ENCODE data around the gene TM2D3. TPM values are rescaled to one million over a fixed set of nuclear protein-coding genes. Genes with fewer than 3 reads are reported as not detected.

Gene TM2D3
- total RNA-seq, 1 experiment from 2014 or later = 34.9 TPM

GRCh38 chr15:101612676-101613075, 39.5 kb downstream of the TM2D3 start:
- Mint-ChIP-seq H3K27ac (no peak overlapping the region), H3K4me1 (peaks cover 18 to 29% of the 10 kb centered on the region in 2 experiments), H3K27me3 (ENCODE audit: low read depth) (peaks cover 23% of the 10 kb centered on the region), H3K4me3 (no peak overlapping the region), H3K9me3 (no peaks in the 10 kb centered on the region), H3K36me3 (ENCODE audit: insufficient read depth in 1 of 3, low read depth in 3 of 3) (no peaks in the 10 kb centered on the region)
- H3K79me2 ChIP-seq (ENCODE audit: insufficient read depth, low read length) = no peaks in the 10 kb centered on the region
- H3K4ac ChIP-seq (ENCODE audit: low read depth, low read length) = no peak overlapping the region
- H3K18ac ChIP-seq (ENCODE audit: insufficient read length, low read depth, low read length) = no peak overlapping the region
- H3K27me3 ChIP-seq (ENCODE audit: insufficient read depth, low read length) = no peaks in the 10 kb centered on the region; the same call in 1 of the 2 replicates
- TF ChIP-seq CTCF (conservative IDR thresholded peaks at IDR 0.05) = no peak
- no peak overlapping the region for H3K14ac ChIP-seq (ENCODE audit: insufficient read depth, low read length)
- H2BK12ac ChIP-seq (ENCODE audit: insufficient read length, low read depth, low read length) = no peak overlapping the region
- H3K79me1 ChIP-seq (ENCODE audit: insufficient read depth, low read depth, low read length, poor library complexity, severe bottlenecking) = no peaks in the 10 kb centered on the region
- H3K23me2 ChIP-seq (ENCODE audit: insufficient read length, low read depth, low read length, poor library complexity, severe bottlenecking) = no peaks in the 10 kb centered on the region
- no peak overlapping the region for H2BK15ac ChIP-seq (ENCODE audit: low read depth, low read length)
- H2BK5ac ChIP-seq (ENCODE audit: insufficient read length, low read length) = no peak overlapping the region
- no peak overlapping the region for H3K56ac ChIP-seq (ENCODE audit: insufficient read length, low read depth, low read length)
- H4K20me1 ChIP-seq (ENCODE audit: control insufficient read depth, insufficient read depth, insufficient read length) = no peaks in the 10 kb centered on the region
- peaks cover 5% of the 10 kb centered on the region; the same call in 1 of the 2 replicates for H3K4me1 ChIP-seq (ENCODE audit: insufficient read depth, low read length)
- H3K9me3 ChIP-seq (ENCODE audit: control insufficient read depth, low read depth, low read length) = no peaks in the 10 kb centered on the region
- H2BK20ac ChIP-seq (ENCODE audit: low read depth, low read length, poor library complexity, severe bottlenecking) = no peak overlapping the region
- H3K9ac ChIP-seq (ENCODE audit: extremely low read depth, insufficient read length, low read length) = no peak overlapping the region
- H3T11ph ChIP-seq (ENCODE audit: low read length) = no peak overlapping the region
- H3K27ac ChIP-seq (ENCODE audit: insufficient read length, low read depth, low read length) = no peak overlapping the region
- H4K8ac ChIP-seq (replicated peaks; ENCODE audit: insufficient read length, low read depth, low read length) = no peak overlapping the region
- no peak overlapping the region for H4K91ac ChIP-seq (ENCODE audit: insufficient read length, low read depth, low read length)
- DNase-seq = no peak
- H4K5ac ChIP-seq (ENCODE audit: insufficient read length, low read depth, low read length) = no peak overlapping the region
- WGBS (ENCODE audit: extremely low coverage, insufficient read length, low lambda C conversion rate) = no CpG with 5 or more reads among the region's 11 CpGs
- no peak overlapping the region for H3K4me2 ChIP-seq (ENCODE audit: insufficient read depth, insufficient read length, low read length)
- no peak overlapping the region for H2BK120ac ChIP-seq (ENCODE audit: low read depth, low read length, poor library complexity, severe bottlenecking)
- H2AFZ ChIP-seq (ENCODE audit: low read length) = no peak overlapping the region
- no peak overlapping the region for H2AK5ac ChIP-seq (ENCODE audit: insufficient read length, low read length)
- H3K23ac ChIP-seq (ENCODE audit: insufficient read length, low read depth, low read length) = no peak overlapping the region

Measured in H9 (cell line).